Suprapubic skin (tissue), 4 donors: ENCODE measurements around the gene SERPIND1. TPM values are rescaled to one million over a fixed set of nuclear protein-coding genes. Genes with fewer than 3 reads are reported as not detected.

Experiments used
- DNase-seq, 2 donors: peaks; one replicate each; pipeline ENCODE4 v3.0.0-alpha.2; 2019; ENCODE audit warnings: low spot score in 2 of 2
- H3K27ac ChIP-seq: fragments of 200-600 bp; sonication (generic); one replicate; pipeline ENCODE4 v1.5.1; 2019
- H3K27me3 ChIP-seq: fragments of 200-600 bp; sonication (generic); one replicate; pipeline ENCODE4 v1.5.1; 2019
- H3K36me3 ChIP-seq: fragments of 200-600 bp; sonication (generic); one replicate; pipeline ENCODE4 v1.5.1; 2019
- H3K4me1 ChIP-seq: fragments of 200-600 bp; sonication (generic); one replicate; pipeline ENCODE4 v1.5.1; 2019
- H3K4me3 ChIP-seq: fragments of 200-600 bp; sonication (generic); one replicate; pipeline ENCODE4 v1.5.1; 2019; ENCODE audit warnings: mild to moderate bottlenecking
- H3K9me3 ChIP-seq: fragments of 200-600 bp; sonication (generic); one replicate; pipeline ENCODE4 v1.5.1; 2019
- EP300 ChIP-seq: sonication (generic); formaldehyde crosslinking; IDR thresholded peaks from one replicate; pipeline ENCODE4 v1.6.1; 2017; ENCODE audit warnings: antibody characterized with exemption
- POLR2A ChIP-seq, 2 donors: fragments of 450-650 bp; IDR thresholded peaks; one replicate each; pipeline ENCODE4 v1.6.1; 2017; ENCODE audit warnings: antibody characterized with exemption in 2 of 2, mild to moderate bottlenecking in 2 of 2, moderate library complexity in 2 of 2
- POLR2AphosphoS5 ChIP-seq, 3 donors: sonication (generic); formaldehyde crosslinking; IDR thresholded peaks; one replicate each; pipeline ENCODE4 v1.6.1; 2017; ENCODE audit warnings: antibody characterized with exemption in 3 of 3
- WGBS: methylation state at CpG from one replicate; pipeline ENCODE4 v1.1.5; 2018; 5-methylcytosine and 5-hydroxymethylcytosine counted together
- total RNA-seq, 4 donors: library from RNA; depleted of rRNA; stranded (reverse); fragments of >200 nt; gene quantifications; one replicate each; pipeline ENCODE4 v1.1.0, GENCODE V29; 2016
- TF ChIP-seq, protein P1 (sequence below), 2 donors: fragments of 200-600 bp in 1 of 2; fragments of 450-650 bp in 1 of 2; sonication (generic) in 1 of 2; IDR thresholded peaks; one replicate each; pipeline ENCODE4 v1.5.1; 2016 to 2019; ENCODE audit warnings: antibody characterized with exemption in 2 of 2, mild to moderate bottlenecking in 1 of 2, moderate library complexity in 1 of 2

Gene SERPIND1
- total RNA-seq, 4 donors from 2014 or later = 0.40 TPM; not detected in 3

DNA sequence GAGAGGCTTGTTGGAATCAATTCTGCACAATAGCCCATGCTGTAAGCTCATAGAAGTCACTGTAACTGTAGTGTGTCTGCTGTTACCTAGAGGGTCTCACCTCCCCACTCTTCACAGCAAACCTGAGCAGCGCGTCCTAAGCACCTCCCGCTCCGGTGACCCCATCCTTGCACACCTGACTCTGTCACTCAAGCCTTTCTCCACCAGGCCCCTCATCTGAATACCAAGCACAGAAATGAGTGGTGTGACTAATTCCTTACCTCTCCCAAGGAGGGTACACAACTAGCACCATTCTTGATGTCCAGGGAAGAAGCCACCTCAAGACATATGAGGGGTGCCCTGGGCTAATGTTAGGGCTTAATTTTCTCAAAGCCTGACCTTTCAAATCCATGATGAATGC, 13.3 kb downstream of the SERPIND1 start:
- Histone ChIP-seq H3K27ac (no peak overlapping the region), H3K4me1 (no peaks in the 10 kb centered on the region), H3K9me3 (no peaks in the 10 kb centered on the region), H3K27me3 (no peaks in the 10 kb centered on the region), H3K36me3 (peaks cover 63% of the 10 kb centered on the region), H3K4me3 (no peak overlapping the region)
- TF ChIP-seq, protein P1, sequence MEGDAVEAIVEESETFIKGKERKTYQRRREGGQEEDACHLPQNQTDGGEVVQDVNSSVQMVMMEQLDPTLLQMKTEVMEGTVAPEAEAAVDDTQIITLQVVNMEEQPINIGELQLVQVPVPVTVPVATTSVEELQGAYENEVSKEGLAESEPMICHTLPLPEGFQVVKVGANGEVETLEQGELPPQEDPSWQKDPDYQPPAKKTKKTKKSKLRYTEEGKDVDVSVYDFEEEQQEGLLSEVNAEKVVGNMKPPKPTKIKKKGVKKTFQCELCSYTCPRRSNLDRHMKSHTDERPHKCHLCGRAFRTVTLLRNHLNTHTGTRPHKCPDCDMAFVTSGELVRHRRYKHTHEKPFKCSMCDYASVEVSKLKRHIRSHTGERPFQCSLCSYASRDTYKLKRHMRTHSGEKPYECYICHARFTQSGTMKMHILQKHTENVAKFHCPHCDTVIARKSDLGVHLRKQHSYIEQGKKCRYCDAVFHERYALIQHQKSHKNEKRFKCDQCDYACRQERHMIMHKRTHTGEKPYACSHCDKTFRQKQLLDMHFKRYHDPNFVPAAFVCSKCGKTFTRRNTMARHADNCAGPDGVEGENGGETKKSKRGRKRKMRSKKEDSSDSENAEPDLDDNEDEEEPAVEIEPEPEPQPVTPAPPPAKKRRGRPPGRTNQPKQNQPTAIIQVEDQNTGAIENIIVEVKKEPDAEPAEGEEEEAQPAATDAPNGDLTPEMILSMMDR (IDR thresholded peaks at IDR 0.05) = no peak
- TF ChIP-seq POLR2A (IDR thresholded peaks at IDR 0.05) (no peak), EP300 (no peak), POLR2AphosphoS5 (IDR thresholded peaks at IDR 0.05) (no peak)
- DNase-seq = no peak
- 93% methylated on average over 4 of the region's 4 CpGs for WGBS

DNA sequence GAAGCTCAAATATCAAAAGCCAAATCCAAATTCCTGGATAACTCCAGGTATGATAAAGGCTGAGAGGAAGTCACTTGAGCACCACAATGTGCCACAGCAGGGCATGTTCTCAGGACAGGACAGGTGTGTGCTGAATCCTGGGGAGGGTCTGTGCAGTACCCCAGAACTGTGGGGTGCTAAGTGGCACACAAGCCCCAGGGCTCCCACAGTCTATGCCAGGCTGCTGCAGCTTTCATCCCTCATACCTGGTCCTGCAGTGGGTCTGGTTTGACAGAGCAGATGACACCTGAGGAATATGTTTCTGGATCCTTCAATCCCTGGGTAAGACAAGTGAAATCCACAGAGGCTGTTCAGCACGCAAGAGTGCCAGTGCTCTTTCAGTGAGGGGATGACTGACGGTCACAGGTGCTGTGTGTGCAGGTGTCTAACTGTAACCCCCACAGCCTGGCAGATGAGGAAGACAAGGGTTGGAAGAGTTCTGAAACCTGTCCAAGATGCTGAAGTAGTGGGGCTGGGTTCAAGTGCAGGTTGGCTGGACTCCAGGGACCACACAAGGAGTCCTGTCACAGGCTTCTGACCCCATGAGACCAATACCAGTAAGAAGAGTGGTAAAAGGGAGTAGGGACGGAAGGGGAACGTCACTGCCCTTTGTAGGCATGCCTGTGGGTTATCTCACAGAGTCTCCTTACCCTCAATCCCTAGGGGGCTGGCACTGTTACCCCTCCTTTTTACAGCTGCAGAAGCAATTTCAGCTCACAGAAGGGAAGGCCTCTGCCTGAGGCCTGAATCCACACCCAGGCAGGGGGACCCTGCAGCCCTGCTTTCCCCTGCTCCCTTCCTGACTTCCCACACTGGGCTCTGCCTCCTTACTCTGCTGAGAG, 14.1 kb downstream of the SERPIND1 start:
- WGBS = 92% methylated on average over 4 of the region's 4 CpGs
- Histone ChIP-seq H3K4me3 (no peak overlapping the region), H3K4me1 (no peaks in the 10 kb centered on the region), H3K27me3 (no peaks in the 10 kb centered on the region), H3K9me3 (no peaks in the 10 kb centered on the region), H3K27ac (no peak overlapping the region), H3K36me3 (peaks cover 66% of the 10 kb centered on the region)
- DNase-seq = no peak
- TF ChIP-seq POLR2A (IDR thresholded peaks at IDR 0.05) (no peak), POLR2AphosphoS5 (IDR thresholded peaks at IDR 0.05) (no peak), EP300 (no peak)
- TF ChIP-seq, protein P1 (IDR thresholded peaks at IDR 0.05) = no peak

DNA sequence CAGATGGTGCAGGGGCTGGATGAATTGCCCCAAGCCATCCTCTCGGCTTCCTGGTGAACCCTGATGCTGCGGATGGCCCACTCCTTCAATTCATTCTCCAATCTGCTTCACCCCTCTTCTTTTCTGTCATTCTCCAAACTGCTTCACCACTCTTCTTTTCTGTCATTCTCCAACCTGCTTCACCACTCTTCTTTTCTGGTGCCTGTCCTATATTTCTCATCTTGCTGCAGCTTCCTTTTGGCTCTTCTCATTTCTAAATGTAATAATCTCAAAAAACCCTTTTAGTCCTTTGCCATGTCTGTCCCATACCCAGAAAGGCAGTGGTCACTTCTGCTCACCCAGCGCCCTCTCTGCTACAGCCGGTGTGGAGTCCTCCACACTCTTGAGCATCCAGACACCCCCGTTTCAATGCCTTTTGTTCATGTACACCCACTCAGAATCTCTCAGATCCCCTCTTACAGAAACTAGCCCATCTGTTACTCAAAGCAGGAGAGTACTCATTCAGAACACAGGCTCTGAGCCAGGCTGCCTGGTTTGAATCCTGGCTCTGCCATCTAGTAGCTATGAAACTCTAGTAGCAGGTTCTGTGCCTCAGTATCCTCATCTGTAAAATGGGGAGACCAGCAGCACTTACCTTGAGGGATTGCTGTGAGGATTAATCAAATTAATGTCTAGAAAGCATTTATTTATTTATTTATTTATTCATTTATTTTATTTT, 14.9 kb downstream of the SERPIND1 start:
- H3K4me3 ChIP-seq = no peak overlapping the region
- no peak overlapping the region for H3K27ac ChIP-seq
- H3K36me3 ChIP-seq = peaks cover 67% of the 10 kb centered on the region
- H3K9me3 ChIP-seq = no peaks in the 10 kb centered on the region
- DNase-seq = no peak
- WGBS = 92% methylated on average over 5 of the region's 5 CpGs
- no peaks in the 10 kb centered on the region for H3K4me1 ChIP-seq
- TF ChIP-seq POLR2AphosphoS5 (IDR thresholded peaks at IDR 0.05) = no peak
- no peak for TF ChIP-seq EP300
- no peaks in the 10 kb centered on the region for H3K27me3 ChIP-seq

DNA sequence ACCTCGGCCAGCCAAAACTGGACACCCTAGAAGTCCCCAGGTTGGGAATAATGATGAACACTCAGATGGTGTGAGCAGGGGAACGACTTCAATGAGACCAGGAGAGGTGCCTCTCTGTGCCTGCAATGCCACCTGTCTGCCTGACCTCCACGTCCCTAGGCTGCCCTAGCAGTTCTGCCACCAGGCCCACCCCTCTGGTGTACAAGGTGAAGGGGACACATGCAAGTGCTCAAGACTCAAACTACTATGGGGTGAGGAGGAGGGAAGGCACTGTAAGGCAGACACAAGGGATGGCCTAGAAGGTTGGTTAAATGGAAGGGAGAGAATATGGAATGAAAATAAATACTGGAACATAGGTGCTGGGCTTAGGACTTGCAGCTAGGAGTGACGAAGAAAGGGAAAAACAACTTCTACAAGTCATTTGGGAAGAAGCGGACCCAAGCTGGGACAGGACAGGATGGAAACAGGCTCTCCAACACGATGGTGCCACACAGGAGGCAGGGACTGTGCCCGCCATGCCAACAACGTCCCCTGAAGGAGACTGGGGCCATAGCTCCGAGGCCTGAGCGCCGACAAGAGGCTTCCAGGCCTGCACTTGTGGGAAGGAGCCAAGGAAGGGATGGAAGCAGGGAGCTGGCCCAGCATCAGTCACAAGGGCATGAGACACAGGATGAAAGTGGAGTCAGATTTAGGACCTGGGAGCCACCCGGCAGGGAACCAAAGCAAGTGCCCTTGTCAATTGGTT, 18.5 kb downstream of the SERPIND1 start:
- TF ChIP-seq POLR2A (IDR thresholded peaks at IDR 0.05) = no peak
- TF ChIP-seq EP300 = no peak
- TF ChIP-seq, protein P1 (IDR thresholded peaks at IDR 0.05) = no peak
- TF ChIP-seq POLR2AphosphoS5 (IDR thresholded peaks at IDR 0.05) = no peak
- H3K4me1 ChIP-seq = no peaks in the 10 kb centered on the region
- no peaks in the 10 kb centered on the region for H3K27me3 ChIP-seq
- H3K27ac ChIP-seq = peak overlapping the region; percentile 42
- no peak overlapping the region for H3K4me3 ChIP-seq
- DNase-seq = no peak
- peaks cover 80% of the 10 kb centered on the region for H3K36me3 ChIP-seq
- H3K9me3 ChIP-seq = no peaks in the 10 kb centered on the region
- WGBS = 94% methylated on average over 12 of the region's 12 CpGs

DNA sequence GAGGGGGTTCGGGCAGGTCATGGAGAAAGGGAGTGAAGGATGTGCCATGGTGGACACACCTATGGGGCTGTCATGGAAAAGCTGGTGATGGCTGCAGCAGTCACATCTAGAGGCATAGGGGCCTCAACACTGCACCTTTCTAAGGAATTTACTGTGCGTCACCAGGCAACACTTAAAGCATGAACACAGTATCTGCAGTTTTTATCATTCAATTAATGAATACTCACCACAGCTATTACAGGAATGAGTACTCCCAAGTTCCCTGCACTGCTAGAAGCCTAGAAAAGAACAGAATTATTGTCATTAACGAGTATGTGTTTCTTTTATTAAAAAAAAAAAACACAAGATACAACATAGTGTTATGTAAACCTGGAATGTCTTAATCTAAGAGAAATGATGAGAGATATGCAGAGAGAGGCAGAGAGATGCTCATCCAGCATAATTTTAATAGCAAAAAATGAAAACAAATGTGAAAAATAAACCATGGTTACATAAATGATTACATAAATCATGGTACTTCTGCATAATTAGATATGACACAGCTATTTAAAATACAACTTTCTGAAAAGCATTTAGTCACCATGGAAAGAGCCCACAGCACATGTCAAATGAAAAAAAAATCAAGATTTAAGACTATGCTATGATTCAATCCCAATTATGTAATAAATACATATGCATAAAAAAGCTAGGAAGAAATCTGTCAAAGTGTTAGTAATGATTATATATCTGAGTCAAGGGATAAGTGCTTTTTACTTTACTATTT, 19.2 kb downstream of the SERPIND1 start:
- TF ChIP-seq, protein P1 (IDR thresholded peaks at IDR 0.05) = no peak
- no peak for TF ChIP-seq EP300
- no peak for TF ChIP-seq POLR2AphosphoS5 (IDR thresholded peaks at IDR 0.05)
- TF ChIP-seq POLR2A (IDR thresholded peaks at IDR 0.05) = no peak
- peaks cover 80% of the 10 kb centered on the region for H3K36me3 ChIP-seq
- DNase-seq = no peak
- H3K27ac ChIP-seq = peak overlapping the region; percentile 42
- no peaks in the 10 kb centered on the region for H3K4me1 ChIP-seq
- no peaks in the 10 kb centered on the region for H3K27me3 ChIP-seq
- no peak overlapping the region for H3K4me3 ChIP-seq
- H3K9me3 ChIP-seq = no peaks in the 10 kb centered on the region
- WGBS = 59% methylated on average over 3 of the region's 3 CpGs
